Epithelial cell of proximal tubule (primary cell): ENCODE data around the gene ABLIM2. TPM values are rescaled to one million over a fixed set of nuclear protein-coding genes. Genes with fewer than 3 reads are reported as not detected.

ENCODE experiments used
- DNase-seq: peaks from one replicate; pipeline ENCODE4 v3.0.0-alpha.2; 2011; ENCODE audit warnings: low read depth
- H3K4me3 ChIP-seq: 2 replicates; pipeline ENCODE4 v1.5.1; 2011; ENCODE audit warnings: low read depth, mild to moderate bottlenecking, low read length
- total RNA-seq: library from RNA; depleted of rRNA; stranded (reverse); fragments of >200 nt; gene quantifications from 2 replicates; pipeline ENCODE4 v1.2.3, GENCODE V29; 2015
- TF ChIP-seq, protein P1 (sequence below): conservative IDR thresholded peaks from 2 replicates; pipeline ENCODE4 v1.5.1; 2012; ENCODE audit warnings: low read depth, mild to moderate bottlenecking, low read length

Gene ABLIM2
- total RNA-seq, 1 donor from 2014 or later = 1.0 TPM

DNA sequence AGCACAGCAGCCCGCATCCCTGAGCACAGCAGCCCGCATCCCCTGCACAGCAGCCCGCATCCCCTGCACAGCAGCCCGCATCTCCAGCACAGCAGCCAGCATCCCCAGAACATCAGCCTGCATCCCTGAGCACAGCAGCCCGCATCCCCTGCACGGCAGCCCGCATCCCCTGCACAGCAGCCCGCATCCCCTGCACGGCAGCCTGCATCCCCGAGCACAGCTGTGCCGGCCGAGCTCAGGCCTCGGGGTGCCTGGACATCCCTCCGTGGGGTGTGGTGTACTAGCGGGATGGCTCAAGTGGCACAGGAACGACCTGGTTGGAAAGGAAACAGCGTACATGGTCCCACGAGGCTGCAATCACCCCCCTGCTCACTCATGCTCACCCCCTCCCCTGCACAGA, 26.8 kb downstream of the ABLIM2 start:
- DNase-seq = no peak
- H3K4me3 ChIP-seq = no peak overlapping the region
- TF ChIP-seq, protein P1, sequence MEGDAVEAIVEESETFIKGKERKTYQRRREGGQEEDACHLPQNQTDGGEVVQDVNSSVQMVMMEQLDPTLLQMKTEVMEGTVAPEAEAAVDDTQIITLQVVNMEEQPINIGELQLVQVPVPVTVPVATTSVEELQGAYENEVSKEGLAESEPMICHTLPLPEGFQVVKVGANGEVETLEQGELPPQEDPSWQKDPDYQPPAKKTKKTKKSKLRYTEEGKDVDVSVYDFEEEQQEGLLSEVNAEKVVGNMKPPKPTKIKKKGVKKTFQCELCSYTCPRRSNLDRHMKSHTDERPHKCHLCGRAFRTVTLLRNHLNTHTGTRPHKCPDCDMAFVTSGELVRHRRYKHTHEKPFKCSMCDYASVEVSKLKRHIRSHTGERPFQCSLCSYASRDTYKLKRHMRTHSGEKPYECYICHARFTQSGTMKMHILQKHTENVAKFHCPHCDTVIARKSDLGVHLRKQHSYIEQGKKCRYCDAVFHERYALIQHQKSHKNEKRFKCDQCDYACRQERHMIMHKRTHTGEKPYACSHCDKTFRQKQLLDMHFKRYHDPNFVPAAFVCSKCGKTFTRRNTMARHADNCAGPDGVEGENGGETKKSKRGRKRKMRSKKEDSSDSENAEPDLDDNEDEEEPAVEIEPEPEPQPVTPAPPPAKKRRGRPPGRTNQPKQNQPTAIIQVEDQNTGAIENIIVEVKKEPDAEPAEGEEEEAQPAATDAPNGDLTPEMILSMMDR = no peak

- DNase-seq = no peak
- TF ChIP-seq, protein P1 = no peak
- no peak overlapping the region for H3K4me3 ChIP-seq
Measured at GRCh38 chr4:8131210-8131609, 27.4 kb downstream of the ABLIM2 start.

- H3K4me3 ChIP-seq = no peak overlapping the region
- TF ChIP-seq, protein P1 = no peak
- DNase-seq = no peak
Measured at GRCh38 chr4:8130346-8131066, 28.1 kb downstream of the ABLIM2 start.

- TF ChIP-seq, protein P1 = no peak
- no peak overlapping the region for H3K4me3 ChIP-seq
- DNase-seq = no peak
Measured at GRCh38 chr4:8129785-8130184, 28.8 kb downstream of the ABLIM2 start.

DNA sequence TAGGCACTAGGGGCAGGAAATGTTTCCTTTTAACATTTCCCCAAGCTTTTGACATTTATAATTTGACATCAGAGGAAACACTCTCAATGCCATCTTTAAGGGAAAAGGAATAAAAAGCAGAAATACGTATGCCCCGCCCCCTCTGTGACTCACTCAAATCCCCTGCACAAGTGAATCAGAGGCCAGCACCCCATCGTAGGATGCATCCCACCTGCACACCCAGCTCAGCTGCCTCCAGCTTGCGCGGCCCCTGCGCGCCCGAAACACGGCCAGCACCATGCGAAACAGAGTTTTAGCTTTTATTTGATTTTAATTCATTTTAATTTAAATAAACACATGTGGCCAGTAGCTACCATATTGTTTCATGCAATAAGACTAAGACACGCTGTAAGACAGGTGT, 29.5 kb downstream of the ABLIM2 start:
- no peak for DNase-seq
- H3K4me3 ChIP-seq = no peak overlapping the region
- TF ChIP-seq, protein P1 = no peak

- DNase-seq = no peak
- no peak overlapping the region for H3K4me3 ChIP-seq
- TF ChIP-seq, protein P1 = no peak
Measured at GRCh38 chr4:8128100-8128856, 30.3 kb downstream of the ABLIM2 start.
